Hematopoietic multipotent progenitor cell treated with erythropoietin and hydrocortisone succinate and interleukin-3 and kit ligand, for 4 days (in vitro differentiated cells): ENCODE results near the gene KCND3.
"Not testable (repeated sequence)": the region's sequence is repeated elsewhere in the genome, so short reads cannot be mapped to it uniquely, and the experiment has no call there.

ENCODE experiments used
- DNase-seq: peaks from one replicate; pipeline ENCODE4 v3.0.0-alpha.2; 2015

The KCND3 gene

DNA sequence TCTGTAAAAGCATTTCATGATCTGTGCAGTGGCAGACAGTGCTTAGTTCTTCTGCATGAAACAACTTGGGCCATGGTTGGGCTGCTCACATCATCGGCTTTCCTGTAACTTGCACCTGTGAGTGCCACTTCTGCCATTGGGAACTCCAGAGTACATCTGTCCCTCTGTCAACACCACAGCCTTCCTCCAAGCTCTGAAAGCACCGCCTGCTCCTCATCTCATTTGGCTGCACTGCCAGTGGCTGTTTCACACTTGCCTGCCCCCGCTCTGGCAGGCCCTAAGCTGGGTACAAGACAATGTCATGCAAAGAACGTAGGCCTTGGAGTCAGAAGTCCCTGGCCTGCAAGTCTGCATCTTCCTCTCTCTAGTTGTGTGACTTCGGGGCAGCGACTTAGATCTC, 187.4 kb downstream of the KCND3 start:
- DNase-seq, result no peak

DNA sequence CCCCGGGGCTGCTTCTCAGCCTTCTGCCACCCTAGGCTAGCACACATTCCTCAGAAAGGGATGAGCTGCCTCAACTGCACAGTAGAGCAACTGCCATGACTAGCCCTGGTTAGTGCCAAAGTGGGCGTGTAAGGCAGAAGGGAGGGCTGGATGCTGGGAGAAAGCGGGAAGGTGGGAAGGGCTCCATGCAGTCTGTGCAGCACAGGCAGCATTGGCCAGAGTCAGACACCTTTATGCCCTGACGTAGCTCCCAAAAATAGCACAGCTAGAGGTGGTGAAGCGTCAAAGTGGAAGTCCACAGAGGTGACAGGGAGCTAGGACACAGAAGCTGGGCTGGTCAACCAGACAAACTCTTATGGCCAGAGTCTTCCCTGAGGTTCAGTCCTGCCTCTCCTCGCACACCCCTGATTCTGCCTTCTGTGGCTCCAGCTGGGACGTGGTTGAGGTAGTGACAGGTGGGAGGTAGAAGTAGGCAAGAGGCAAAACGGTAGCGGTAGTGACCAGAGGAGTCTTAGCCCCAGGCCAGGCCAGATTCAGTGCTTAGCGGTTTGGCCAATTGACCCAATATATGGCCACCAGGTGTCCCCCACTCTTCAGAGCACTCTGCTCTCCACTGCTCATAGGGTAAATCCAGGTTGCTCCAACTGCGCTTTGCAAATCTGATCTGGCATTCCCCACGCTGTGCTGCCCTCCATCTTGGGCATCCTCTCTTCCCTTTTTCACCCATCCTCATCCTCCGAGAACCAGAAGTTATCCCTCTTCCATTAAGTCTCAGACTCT, 188.2 kb downstream of the KCND3 start:
- DNase-seq, result no peak

DNA sequence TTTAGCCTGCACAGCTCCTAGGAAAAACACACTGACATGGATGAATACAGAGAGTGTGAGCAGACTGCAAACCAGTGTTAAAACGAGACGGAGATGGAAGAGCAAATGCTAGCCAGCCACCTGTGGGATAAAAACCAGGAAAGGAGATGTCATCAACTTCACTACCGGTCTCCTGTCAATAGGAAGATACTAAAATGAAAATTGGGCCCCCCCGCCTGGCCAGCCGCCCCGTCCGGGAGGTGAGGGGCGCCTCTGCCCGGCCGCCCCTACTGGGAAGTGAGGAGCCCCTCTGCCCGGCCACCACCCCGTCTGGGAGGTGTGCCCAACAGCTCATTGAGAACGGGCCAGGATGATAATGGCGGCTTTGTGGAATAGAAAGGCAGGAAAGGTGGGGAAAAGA, 189.7 kb downstream of the KCND3 start:
- not testable (repeated sequence) for DNase-seq

DNA sequence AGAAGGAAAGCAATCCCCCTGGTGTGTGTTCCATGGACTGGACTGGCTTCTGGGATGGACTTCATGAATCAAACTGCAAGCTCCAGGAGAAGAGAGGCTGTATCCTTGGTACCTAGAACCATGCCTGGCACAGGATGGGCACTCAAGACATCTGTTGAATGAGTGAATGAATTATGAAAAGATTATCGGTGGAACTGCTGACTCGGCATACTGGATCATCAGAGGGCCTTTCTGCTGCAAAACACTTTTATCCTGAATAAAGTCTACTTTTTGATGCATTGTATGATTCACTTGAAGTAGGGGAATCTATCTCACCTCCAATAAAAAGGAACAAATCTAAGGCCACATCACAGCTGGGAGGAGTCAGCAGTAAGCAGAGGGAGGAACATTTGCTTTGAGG, 190.9 kb downstream of the KCND3 start:
- DNase-seq, result no peak

DNA sequence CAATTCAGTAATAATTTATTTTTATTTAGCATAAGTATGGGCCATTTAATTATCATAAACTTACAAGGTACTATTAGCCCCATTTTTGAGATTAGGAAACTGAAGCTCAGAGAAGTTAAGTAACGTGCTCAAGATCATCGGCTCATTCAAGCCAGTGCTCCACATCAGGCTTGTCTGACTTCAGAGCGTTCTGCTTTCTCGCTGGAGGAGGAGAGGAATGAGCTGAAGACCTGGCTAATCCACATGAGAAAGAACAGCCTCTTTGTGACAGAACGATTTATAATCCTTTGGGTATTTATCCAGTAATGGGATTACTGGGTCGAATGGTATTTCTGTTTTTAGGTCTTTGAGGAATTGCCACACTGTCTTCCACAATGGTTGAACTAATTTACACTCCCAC, 194.1 kb downstream of the KCND3 start:
- DNase-seq, result no peak

DNA sequence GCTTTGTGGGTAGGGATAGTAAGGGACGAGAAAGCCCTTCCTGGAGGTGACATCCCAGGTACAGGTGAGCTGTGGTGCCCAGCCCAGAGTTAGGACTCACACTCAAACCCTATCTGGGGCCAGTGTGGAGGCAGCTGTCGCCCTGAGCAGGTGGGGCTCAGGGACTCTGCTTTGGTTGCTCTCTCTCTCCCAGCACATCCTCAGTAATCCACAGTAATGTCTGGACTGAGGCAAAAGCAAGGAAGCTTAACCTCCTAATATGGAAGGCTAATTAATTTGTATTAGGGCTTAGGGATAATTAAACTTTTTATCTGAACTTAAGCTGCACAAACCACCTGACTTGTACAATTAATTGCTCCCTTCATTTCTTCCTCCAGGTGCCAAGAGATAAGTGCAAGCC, 195.5 kb downstream of the KCND3 start:
- no peak for DNase-seq

DNA sequence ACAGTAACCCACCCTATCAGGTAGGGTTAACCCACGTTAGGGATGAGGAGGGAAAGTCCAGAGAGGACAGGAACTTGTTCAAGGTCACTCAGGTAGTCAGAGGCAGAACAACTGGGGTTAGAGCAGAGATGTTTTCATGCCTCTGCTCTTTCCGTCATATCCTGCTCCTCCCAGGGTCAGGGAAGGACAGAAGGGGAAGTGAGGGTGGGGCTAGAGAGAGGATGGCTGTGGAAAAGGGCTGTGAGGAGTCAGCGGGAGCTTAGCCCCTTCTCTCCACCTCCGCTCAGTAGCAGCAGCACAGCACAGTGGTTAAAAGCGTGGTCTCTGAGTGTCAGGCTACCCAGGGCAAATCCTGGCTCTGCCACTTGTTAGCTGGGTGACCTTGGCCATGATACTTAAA, 197.2 kb downstream of the KCND3 start:
- DNase-seq, result no peak

DNA sequence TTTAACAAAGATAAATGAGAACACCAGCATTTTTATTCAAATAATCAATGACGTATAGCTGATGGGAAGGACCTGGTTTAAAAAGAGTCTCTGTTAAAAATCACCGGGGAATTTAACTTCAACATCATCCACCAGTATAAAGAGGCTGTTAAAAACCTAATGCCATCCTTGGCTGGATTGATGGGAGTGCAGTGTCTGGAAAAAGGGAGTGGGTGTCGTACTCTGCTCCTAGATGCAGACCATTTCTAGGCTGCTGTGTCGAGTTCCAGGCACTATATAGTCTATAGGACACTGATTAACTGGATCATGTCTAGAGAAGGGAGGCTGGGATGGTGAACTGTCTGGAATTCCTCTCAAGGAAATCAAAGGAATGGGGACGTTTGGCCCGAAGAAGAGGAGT, 197.7 kb downstream of the KCND3 start:
- no peak for DNase-seq

DNA sequence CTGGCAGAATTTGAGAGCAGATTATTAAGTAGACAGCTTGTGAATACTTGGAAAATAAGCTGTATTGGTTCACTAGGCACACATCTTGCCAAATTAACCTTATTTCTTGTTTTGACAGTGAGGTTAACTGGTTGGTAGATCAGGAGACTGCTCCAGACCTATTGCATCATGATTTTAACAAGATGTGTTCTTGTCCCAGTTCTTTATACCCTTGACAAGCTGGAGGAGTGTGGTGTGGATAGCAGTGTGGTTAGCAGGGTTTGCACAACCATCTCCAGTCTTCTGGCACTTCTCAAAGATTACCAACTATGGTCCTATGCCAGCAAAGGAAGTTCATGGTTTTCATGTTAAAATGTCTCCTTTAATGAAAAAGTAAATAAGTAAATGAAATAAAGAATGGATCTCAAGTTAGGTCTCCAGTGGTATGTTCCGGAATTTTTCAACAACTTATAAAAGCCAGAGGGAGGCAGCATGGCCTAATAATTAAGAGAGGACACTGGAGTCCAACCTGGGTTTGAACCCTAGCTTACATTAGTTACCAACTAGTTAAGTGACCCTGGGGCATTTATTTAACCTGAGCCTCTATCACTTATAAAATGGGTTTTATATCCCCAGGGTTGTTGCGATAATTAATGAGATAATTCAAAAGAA, 199.7 kb downstream of the KCND3 start:
- peak; percentile 57 for DNase-seq

DNA sequence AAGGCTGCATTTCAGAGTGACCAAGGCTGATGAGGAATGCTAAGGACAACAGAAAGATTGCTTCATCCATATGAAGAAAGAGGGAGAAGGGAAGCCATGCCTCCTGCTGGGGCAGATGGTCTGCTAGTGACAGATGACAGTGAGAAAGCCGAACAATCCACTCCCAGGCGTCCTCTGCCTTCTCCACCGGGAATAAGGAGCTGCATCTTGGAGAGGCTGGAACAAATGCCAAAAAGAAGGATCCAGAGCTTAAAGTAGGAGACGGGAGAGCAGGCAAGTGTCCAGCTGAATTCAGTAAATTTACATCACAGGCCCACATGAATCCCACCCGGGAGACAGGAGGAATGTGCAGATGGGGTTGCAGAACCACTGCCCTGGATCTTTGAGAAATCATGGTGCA, 200.3 kb downstream of the KCND3 start:
- DNase-seq, result no peak

DNA sequence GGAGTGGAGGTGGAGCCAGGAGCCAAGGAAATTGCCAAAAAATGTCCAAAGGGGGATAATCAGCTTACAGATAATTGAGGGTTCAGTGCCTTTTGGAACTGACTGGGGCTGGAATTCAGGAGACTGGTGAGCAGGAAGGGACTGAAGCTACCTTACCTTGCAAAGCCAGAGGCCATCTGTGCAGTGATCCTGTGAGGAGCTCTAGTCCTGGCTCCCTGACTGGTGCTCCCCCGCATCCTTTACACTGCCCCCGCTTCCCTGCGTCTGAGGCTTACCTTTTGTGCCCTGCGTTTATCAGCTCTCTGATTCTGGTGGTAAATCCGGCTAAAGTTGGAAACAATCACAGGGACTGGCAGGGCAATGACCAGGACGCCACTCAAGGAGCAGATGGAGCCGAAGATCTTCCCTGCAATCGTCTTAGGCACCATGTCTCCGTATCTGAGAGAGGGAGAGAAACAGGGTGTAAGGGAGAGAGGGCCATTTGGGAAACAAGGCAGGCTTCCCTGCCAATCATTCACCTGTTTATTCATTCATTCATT, 202.7 kb downstream of the KCND3 start:
- no peak for DNase-seq

DNA sequence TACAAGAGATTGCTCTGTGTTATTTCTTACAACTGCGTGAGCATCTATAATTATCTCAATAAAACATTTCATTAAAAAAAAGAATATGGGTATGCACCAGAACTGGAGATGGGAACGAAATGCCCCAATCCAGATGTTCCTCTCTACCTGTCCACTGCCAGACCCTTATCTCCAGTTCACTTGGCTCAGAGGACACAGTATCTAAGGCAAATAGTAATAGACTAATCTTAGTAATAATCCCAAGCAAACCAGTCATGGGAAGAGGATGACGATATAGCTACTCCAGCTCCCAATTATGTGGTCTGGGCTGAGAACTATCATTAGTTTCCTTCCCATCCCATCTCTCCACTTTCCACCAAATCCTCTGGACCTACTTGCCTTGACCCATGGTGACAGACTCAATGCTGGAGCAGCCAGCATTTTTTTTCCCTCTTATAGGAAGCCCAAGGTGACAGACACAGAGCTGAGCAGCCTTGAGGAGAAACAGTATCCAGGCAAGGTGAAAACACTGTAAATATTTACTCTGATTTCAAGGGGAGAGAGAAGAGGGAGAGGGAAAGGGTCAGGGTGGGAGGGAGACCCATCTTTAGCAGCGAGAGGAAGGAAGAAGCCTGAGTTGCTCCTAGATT, 205.1 kb downstream of the KCND3 start:
- DNase-seq, result no peak

DNA sequence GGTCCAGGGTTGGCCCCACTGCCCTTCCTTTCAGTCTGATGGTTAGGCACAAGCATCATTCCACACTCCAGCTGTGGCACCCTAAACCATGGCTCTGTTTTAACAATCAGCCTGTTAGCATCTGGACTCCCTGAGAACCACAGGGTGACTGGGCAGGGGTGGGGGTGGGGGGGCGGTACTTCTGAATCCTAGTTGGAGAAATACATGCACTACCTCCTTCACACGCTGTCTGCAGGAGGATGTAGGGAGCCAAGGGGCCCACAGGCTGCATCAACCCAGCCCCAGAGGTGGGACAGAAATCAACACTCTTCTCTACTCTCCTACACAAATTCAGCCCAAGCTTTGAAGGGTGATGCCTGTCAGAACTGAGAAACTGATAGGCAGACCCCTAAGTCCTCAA, 209.9 kb downstream of the KCND3 start:
- no peak for DNase-seq

DNA sequence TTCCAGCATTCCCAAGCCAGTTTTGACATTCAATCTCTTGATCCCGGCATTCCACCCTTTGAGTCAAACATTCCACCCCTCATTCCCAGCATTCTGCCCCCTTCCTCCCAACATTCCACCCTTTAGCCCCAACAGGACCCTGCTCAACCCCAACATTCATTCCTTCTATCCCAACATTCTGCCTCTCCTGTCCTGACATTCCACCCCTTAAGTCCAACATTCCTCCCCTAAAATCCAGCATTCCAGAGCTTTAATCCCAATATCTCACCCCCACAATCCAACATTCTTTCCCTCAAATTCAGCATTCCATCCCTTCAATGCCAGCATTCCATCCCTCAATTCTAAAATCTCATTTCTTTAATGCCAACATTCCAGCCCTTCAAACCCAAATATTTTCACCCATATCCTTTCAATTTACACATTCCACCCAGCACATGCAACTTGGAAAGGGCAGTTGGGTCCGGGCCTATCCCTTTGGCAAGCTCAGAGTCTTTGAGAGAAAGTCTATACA, 210.9 kb downstream of the KCND3 start:
- no peak for DNase-seq

DNA sequence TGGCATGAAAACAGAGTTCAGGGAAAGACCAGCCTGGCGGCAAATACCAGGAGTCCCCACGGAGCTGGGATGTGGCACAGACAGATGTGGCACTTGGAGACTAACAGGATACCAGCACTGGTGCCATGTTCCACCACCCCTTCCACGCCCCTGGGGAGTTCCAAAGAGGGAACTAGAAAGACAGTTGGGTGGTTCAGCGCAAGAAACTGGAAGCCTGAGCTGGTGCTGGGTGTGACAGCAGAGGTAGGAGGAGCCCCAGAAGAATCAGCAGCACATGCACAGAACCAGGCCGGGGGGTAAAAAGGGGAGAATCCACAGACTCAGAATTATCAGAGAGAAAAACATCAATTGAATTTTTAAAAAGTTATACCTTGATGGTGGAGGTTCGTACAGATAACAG, 211.4 kb downstream of the KCND3 start:
- DNase-seq, result no peak

DNA sequence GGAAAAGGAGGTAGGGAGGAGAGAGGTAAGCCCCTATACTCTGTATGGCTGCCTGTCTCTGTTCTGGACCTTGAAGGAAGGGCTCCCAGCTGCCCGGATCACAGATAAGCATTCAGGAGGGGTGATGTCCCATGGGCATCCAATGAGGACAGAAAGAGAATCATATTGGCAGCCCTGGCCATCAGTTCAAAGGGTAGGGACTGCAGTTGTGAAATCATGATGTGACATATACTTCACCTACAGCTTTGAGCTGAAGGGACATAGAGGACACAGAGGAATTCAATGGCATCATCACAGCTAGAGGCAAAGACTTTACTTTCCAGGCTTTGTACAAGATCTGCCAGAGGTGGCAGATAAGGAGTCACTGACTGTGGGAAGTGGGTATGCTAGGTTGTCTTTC, 212.2 kb downstream of the KCND3 start:
- no peak for DNase-seq

DNA sequence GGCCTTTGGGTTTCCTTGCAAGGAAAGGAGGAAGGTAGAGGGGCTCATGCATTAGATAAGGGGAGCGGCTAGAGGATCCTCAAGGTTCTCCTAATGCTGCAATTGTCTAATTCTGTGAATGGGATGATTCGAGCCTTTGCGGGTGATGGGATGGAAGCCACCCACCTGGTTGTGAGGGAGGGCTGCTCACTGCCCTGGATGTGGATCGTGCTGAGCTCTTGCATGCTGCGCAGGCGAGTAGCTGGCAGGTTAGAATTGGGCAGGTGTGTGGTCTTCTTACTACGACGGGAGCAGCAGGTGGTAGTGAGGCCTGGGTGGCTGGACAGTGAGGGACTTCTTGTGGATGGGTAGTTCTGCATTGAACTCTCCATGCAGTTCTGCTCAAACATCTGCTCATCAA, 212.6 kb downstream of the KCND3 start:
- DNase-seq, result no peak

DNA sequence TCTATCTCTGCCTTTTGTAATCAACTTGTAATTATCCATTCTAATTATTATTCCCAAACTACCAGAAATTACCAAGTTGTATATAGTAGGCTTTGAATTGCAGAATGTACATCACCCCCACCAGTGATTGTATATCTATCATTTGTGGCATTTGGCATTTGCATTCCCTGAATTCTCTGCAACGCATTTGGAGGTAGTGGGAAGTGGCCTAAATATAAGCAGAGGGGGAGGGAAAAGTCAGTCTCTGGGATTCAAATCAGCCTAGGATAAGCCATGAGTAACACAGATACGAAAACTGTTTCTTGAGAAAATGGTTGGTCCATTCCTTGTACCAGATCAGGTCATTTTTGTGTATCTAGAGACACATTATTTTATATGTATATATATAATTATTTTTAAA, 213.1 kb downstream of the KCND3 start:
- no peak for DNase-seq

DNA sequence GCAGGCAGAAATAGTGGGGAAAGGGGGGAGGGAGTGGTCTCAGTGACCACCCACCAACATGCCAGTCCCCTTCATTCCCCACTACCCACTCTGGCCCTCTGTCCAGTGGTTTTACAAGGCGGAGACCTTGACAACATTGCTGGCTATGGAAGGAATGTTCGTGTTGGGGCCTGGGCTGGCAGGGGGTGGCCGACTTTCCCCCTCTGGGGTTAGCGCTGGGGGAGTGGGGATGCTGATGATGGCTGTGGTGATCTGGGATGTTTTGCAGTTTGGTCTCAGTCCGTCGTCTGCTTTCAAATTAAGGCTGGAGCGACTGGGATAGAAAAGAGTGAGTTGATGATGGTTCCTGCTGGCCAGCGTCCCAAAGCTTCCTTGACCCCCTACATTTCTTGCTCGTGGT, 213.5 kb downstream of the KCND3 start:
- DNase-seq, result no peak

DNA sequence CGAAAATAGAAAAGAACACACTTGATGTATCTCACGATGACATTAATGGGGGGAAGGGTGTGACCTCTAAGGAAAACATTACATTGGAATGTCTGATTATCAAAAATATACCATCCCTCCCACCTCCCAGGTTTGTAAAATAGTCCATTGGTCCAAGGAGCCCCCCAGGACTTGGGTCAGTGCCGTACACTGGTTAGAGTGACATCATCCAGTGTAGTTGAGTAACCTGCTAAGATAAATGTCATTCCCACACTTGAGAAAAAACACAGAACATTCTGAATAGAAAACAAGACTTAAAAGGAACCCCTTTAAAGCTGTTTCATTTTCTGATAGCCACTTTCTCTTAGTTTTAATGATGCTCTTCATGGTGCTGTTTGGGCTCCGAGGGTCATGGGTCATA, 218.6 kb downstream of the KCND3 start:
- no peak for DNase-seq

DNA sequence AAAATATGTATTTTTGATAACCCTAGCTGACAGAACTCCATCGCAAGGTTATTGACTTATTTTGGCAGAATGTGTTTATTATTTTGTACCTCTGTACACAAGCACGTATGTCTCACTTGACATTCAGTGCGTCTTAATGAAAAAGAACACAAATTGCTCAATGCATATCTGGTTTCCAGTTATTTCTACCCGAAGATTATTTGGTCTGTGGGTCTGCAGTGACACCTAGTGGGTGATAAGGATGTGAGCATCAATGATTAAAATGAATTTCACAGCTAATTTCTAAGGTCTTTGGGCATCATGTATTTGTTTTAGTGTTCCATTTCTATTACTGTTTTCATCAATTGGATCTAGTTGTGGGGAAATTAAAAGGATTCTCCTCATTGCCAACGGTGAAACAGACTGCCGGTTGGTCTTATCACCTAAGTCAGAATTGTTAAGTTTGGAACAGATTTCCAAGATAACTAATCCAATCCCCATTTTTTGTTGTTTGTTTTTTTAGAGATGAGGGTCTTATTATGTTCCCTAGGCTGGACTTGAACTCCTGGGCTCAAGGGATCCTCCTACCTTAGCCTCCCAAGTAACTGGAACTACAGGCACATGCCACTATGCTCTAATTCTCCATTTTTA, 219.8 kb downstream of the KCND3 start:
- DNase-seq, result peak; percentile 89

DNA sequence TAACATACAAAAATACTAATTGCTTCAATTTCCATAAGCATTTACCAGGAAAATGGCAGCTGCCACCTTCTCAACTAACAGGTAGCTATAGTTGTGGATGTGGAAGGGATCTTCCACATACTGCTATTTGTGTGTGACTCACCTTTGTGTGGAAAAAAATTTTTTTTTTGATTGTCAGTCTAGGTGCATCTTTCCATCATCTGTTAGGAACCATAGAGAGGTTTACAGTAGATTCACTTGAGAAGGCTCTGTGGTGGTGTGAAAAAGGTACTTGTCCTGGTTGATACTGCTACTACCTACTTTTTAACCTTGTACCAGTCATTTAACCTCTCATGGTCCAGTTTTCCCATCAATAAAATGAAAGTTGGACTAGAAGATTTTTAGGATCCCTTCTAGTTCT, 220.8 kb downstream of the KCND3 start:
- DNase-seq, result no peak

DNA sequence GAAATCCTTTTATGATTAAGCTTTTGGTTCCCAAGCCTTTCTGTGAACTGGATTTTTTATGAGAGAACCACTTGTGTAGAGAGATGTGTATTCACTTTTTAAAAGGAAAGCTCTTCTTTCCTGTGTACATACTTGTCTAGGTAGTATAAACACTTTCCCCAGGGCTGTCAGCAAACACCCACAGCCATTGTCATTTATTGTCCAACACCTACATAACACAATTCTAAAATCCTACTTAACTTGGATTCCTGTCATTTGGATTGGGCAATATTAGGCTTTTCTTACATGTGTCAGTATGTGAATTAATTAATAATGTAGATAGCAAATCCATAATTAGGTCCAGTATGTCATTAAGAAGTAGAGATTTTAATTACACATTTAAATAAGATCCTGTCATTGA, 221.4 kb downstream of the KCND3 start:
- DNase-seq, result no peak
